Endothelial cell of umbilical vein (primary cell): Measurements from ENCODE around the gene NUP153. TPM values are rescaled to one million over a fixed set of nuclear protein-coding genes. Genes with fewer than 3 reads are reported as not detected.

Experiments
- BruUV-seq: library from RNA; stranded (reverse); fragments of 400-500 nt; replicated peaks from 2 replicates; lab custom pipeline; 2021; lab: Mats Ljungman, UMichigan
- CTCF ChIA-PET: fragments of 300-600, 350-600 bp; sonication (Branson Sonifier 250); formaldehyde crosslinking; loops from one replicate; lab custom pipeline; 2021; ENCODE audit warnings: antibody characterized with exemption, inconsistent platforms; lab: Charles Lee
- POLR2A ChIA-PET: fragments of 300-600, 350-600 bp; sonication (Branson Sonifier 250); formaldehyde crosslinking; loops from one replicate; lab custom pipeline; 2021; ENCODE audit warnings: antibody characterized with exemption, inconsistent platforms; lab: Charles Lee
- DNase-seq: peaks from one replicate; pipeline ENCODE4 v3.0.0-alpha.2; 2011; ENCODE audit warnings: low read depth, low spot score
- FAIRE-seq: peaks from 2 replicates; lab custom pipeline; 2011; peaks lifted over from hg19 to GRCh38; lab: Jason Lieb, UNC
- H2AFZ ChIP-seq: 2 replicates; pipeline ENCODE4 v1.6.0; 2012; ENCODE audit warnings: low read depth, low read length, control low read depth, inconsistent platforms
- H3K27ac ChIP-seq: 2 replicates; pipeline ENCODE4 v1.5.1; 2011; ENCODE audit warnings: low read depth, mild to moderate bottlenecking, control low read depth, low read length, moderate library complexity; ENCODE audit not compliant: insufficient read depth
- H3K27me3 ChIP-seq, 2 experiments: 2 replicates each; pipeline versions ENCODE4 v1.6.0 to v1.6.1; 2011; ENCODE audit warnings: low read length in 2 of 2, mixed read lengths in 1 of 2; ENCODE audit not compliant: control insufficient read depth in 2 of 2, insufficient read depth in 2 of 2
- H3K36me3 ChIP-seq, 2 experiments: 2 replicates in 1 of 2; 3 replicates in 1 of 2; pipeline ENCODE4 v1.5.1; 2011; ENCODE audit warnings: low read length in 2 of 2, mild to moderate bottlenecking in 1 of 2, moderate library complexity in 1 of 2; ENCODE audit not compliant: control insufficient read depth in 2 of 2, insufficient read depth in 2 of 2; ENCODE audit errors: extremely low read depth in 1 of 2
- H3K4me1 ChIP-seq: 3 replicates; pipeline ENCODE4 v1.5.1; 2011; ENCODE audit warnings: mild to moderate bottlenecking, low read length; ENCODE audit not compliant: control insufficient read depth, insufficient read depth; ENCODE audit errors: extremely low read depth
- H3K4me2 ChIP-seq: 2 replicates; pipeline ENCODE4 v1.6.1; 2011; ENCODE audit warnings: low read length, control low read depth, mixed read lengths; ENCODE audit not compliant: insufficient read depth
- H3K4me3 ChIP-seq, 3 experiments: fragments of 200-600 bp in 1 of 3; sonication (generic), shearing (Covaris generic) in 1 of 3; replicated peaks in 1 of 3; 2 replicates each; pipeline ENCODE4 v1.5.1; 2011 to 2016; ENCODE audit warnings: control low read depth in 3 of 3, low read length in 3 of 3, mild to moderate bottlenecking in 2 of 3, inconsistent platforms in 1 of 3, low read depth in 1 of 3, moderate library complexity in 1 of 3; ENCODE audit not compliant: insufficient read depth in 1 of 3
- H3K79me2 ChIP-seq: 2 replicates; pipeline ENCODE4 v1.6.0; 2012; ENCODE audit warnings: low read length, inconsistent platforms; ENCODE audit not compliant: control insufficient read depth, insufficient read depth
- H3K9ac ChIP-seq: replicated peaks from 2 replicates; pipeline ENCODE3; 2011; ENCODE audit warnings: low read length, control low read depth; ENCODE audit not compliant: insufficient read depth; ENCODE audit errors: extremely low read depth
- H3K9me1 ChIP-seq: replicated peaks from 3 replicates; pipeline ENCODE4 v1.6.0; 2011; ENCODE audit warnings: mild to moderate bottlenecking, low read length; ENCODE audit not compliant: control insufficient read depth, insufficient read depth; ENCODE audit errors: extremely low read depth
- H3K9me3 ChIP-seq: replicated peaks from 2 replicates; pipeline ENCODE4 v1.5.1; 2012; ENCODE audit warnings: low read length, inconsistent platforms; ENCODE audit not compliant: control insufficient read depth, insufficient read depth
- H4K20me1 ChIP-seq: replicated peaks from 2 replicates; pipeline ENCODE3; 2011; ENCODE audit warnings: mild to moderate bottlenecking, low read length; ENCODE audit not compliant: control insufficient read depth, insufficient read depth; ENCODE audit errors: extremely low read depth
- EZH2 ChIP-seq: IDR thresholded peaks from 2 replicates; pipeline ENCODE4 v1.6.1; 2012; ENCODE audit warnings: borderline replicate concordance, low read depth, mild to moderate bottlenecking, moderate library complexity, low read length, inconsistent platforms; ENCODE audit not compliant: severe bottlenecking
- FOS ChIP-seq: IDR thresholded peaks from 2 replicates; pipeline ENCODE4 v1.6.1; 2011; ENCODE audit warnings: mild to moderate bottlenecking, low read length, moderate library complexity, borderline replicate concordance; ENCODE audit not compliant: insufficient read depth
- GATA2 ChIP-seq: IDR thresholded peaks from 2 replicates; pipeline ENCODE4 v1.7.0; 2011; ENCODE audit warnings: low read depth, mild to moderate bottlenecking, moderate library complexity, mixed read lengths, low read length; ENCODE audit not compliant: insufficient read length, insufficient read depth
- JUN ChIP-seq: IDR thresholded peaks from 2 replicates; pipeline ENCODE4 v1.6.1; 2011; ENCODE audit warnings: borderline replicate concordance, low read depth; ENCODE audit not compliant: insufficient read length, insufficient read depth
- MYC ChIP-seq: IDR thresholded peaks from one replicate; pipeline ENCODE4 v1.6.1; 2011; ENCODE audit warnings: mild to moderate bottlenecking, low read depth, low read length
- POLR2A ChIP-seq: IDR thresholded peaks from 2 replicates; pipeline ENCODE4 v1.6.1; 2012; ENCODE audit warnings: low read depth, mild to moderate bottlenecking, control low read depth, low read length
- POLR2AphosphoS5 ChIP-seq: IDR thresholded peaks from 2 replicates; pipeline ENCODE4 v1.6.1; 2012; ENCODE audit warnings: low read depth, mild to moderate bottlenecking, control low read depth, low read length, moderate library complexity; ENCODE audit not compliant: insufficient read depth
- dilution Hi-C: fragments of 300-500 bp; cut with MboI; formaldehyde crosslinking; loops from one replicate; pipeline ENCODE4 v1.15.0; 2019; ENCODE audit warnings: low sequenced_read_pairs; ENCODE audit not compliant: extremely low pct_ligation_motif_present
- intact Hi-C: fragments of 100-400 bp; cut with micrococcal nuclease; formaldehyde crosslinking; loops from one replicate; pipeline ENCODE4 v1.10.0; 2022
- polyA plus RNA-seq, 4 experiments: library from polyadenylated mRNA; depleted of rRNA in 3 of 4; stranded (reverse) in 3 of 4; unstranded in 1 of 4; fragments of >200 nt; gene quantifications; 2 replicates each; pipeline versions ENCODE4 v1.2.1 to v1.2.3, GENCODE V29; 2011 to 2012; ENCODE audit warnings: missing spikeins in 1 of 4
- total RNA-seq: library from RNA; stranded (reverse); gene quantifications from 2 replicates; pipeline ENCODE4 v1.2.3, GENCODE V29; 2021
- TF ChIP-seq, protein P1 (sequence below): IDR thresholded peaks from 2 replicates; pipeline ENCODE4 v1.6.1; 2011; ENCODE audit not compliant: insufficient read depth, insufficient read length
- TF ChIP-seq, protein P2 (sequence below), 2 donors: IDR thresholded peaks; 1 replicate in 1 of 2; 2 replicates in 1 of 2; pipeline ENCODE4 v1.5.1; 2011; ENCODE audit warnings: low read length in 2 of 2, mild to moderate bottlenecking in 2 of 2, moderate library complexity in 2 of 2, control low read depth in 1 of 2, inconsistent platforms in 1 of 2, low read depth in 1 of 2; ENCODE audit not compliant: insufficient read depth in 1 of 2; ENCODE audit errors: extremely low read depth in 1 of 2

The NUP153 gene
- total and polyA plus RNA-seq, 2 donors (not counting 3 experiments of a cell fraction or from before 2014, with no cell fraction given), result 22.0 to 51.0 TPM

DNA sequence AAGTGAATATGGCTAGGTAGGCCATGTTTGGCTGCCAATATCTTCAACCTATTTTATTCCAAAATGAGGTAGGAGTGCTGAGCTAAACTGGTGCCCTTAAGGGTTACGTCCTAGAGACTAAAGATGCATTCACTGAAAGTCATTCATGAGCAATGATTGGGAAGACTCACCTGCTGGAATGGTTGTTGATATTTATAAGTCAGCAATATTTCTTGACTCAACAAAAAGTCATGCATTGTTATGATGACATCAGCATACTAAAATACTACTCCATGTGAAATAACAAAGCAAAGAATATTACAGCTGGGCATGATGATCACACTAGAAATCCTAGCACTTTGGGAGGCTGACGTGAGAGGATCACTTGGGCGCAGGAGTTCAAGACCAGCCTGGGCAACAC, 17.6 kb upstream of the NUP153 start:
- Histone ChIP-seq H3K4me3 (no peak overlapping the region), H3K9ac (no peak overlapping the region), H3K4me2 (no peak overlapping the region), H3K36me3 (no peaks in the 10 kb centered on the region), H2AFZ (no peak overlapping the region), H3K9me1 (no peaks in the 10 kb centered on the region), H4K20me1 (no peaks in the 10 kb centered on the region), H3K9me3 (no peaks in the 10 kb centered on the region), H3K4me1 (peaks cover 7% of the 10 kb centered on the region), H3K27me3 (no peaks in the 10 kb centered on the region), H3K79me2 (no peaks in the 10 kb centered on the region), H3K27ac (no peak overlapping the region)
- TF ChIP-seq, protein P1, sequence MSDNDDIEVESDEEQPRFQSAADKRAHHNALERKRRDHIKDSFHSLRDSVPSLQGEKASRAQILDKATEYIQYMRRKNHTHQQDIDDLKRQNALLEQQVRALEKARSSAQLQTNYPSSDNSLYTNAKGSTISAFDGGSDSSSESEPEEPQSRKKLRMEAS, result no peak
- TF ChIP-seq JUN, result no peak
- no peak for TF ChIP-seq FOS
- TF ChIP-seq, protein P2, sequence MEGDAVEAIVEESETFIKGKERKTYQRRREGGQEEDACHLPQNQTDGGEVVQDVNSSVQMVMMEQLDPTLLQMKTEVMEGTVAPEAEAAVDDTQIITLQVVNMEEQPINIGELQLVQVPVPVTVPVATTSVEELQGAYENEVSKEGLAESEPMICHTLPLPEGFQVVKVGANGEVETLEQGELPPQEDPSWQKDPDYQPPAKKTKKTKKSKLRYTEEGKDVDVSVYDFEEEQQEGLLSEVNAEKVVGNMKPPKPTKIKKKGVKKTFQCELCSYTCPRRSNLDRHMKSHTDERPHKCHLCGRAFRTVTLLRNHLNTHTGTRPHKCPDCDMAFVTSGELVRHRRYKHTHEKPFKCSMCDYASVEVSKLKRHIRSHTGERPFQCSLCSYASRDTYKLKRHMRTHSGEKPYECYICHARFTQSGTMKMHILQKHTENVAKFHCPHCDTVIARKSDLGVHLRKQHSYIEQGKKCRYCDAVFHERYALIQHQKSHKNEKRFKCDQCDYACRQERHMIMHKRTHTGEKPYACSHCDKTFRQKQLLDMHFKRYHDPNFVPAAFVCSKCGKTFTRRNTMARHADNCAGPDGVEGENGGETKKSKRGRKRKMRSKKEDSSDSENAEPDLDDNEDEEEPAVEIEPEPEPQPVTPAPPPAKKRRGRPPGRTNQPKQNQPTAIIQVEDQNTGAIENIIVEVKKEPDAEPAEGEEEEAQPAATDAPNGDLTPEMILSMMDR (IDR thresholded peaks at IDR 0.05; ENCODE audit: extremely low read depth in 1 of 2, insufficient read depth in 1 of 2, low read depth in 1 of 2, low read length in 2 of 2), result no peak
- TF ChIP-seq POLR2AphosphoS5, result no peak
- no peak for TF ChIP-seq EZH2
- TF ChIP-seq GATA2, result no peak
- no peak for TF ChIP-seq MYC
- TF ChIP-seq POLR2A, result no peak
- intact Hi-C loops, result no loop called here
- BruUV-seq, result no TSS peak
- POLR2A ChIA-PET, result no interaction called here
- DNase-seq (no peak), FAIRE-seq (no peak)
- dilution Hi-C loops, result no loop called here
- CTCF ChIA-PET, result interaction anchor here (1.0 to 1.2 kb wide), 3 partner anchors 10 to 27 kb away, joined by 3 to 4 read pairs (median 3); no protein-coding TSS in a partner anchor
